Dendritic cell treated with granulocyte-macrophage colony-stimulating factor and Interleukin-4, amounts not matched to agents 40 ng/mL and 50 ng/mL, for 4 days (primary cell): Measurements from ENCODE around the gene ME1.
"Not testable (repeated sequence)": the region's sequence is repeated elsewhere in the genome, so short reads cannot be mapped to it uniquely, and the experiment has no call there.

ENCODE experiments used
- H3K27ac Mint-ChIP-seq: one replicate; pipeline ENCODE4 v1.8.0; 2022; ENCODE audit warnings: mild to moderate bottlenecking, mixed read lengths
- H3K27me3 Mint-ChIP-seq: one replicate; pipeline ENCODE4 v1.8.0; 2022; ENCODE audit warnings: mild to moderate bottlenecking, mixed read lengths
- H3K36me3 Mint-ChIP-seq: one replicate; pipeline ENCODE4 v1.8.0; 2022; ENCODE audit warnings: low read depth, mixed read lengths
- H3K4me1 Mint-ChIP-seq: one replicate; pipeline ENCODE4 v1.8.0; 2022; ENCODE audit warnings: low read depth, mixed read lengths
- H3K4me3 Mint-ChIP-seq: one replicate; pipeline ENCODE4 v1.8.0; 2022; ENCODE audit warnings: mild to moderate bottlenecking, moderate library complexity, mixed read lengths
- H3K9me3 Mint-ChIP-seq: one replicate; pipeline ENCODE4 v1.8.0; 2022; ENCODE audit warnings: mixed read lengths
- intact Hi-C: fragments of 100-400 bp; cut with micrococcal nuclease; formaldehyde crosslinking; loops from one replicate; pipeline ENCODE4 v1.15.0; 2022

Gene ME1

DNA sequence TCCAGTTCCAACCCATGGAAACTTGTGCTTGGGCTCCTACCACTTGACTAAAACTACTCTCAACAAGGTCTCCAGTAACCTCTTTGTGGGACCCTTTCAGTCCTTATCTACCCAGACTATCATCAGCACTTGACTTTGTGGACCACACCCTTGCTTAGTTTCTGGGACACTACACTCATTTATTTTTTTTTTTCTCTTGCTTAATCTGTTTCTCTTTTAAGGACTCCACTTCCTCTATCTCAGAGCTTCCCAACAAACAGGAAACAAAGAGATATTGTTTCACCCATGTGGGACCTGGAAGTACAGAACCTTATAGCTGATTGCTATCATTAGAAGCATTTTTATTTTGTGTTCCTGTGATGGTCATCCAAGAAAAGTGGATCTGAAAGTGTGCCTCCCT, 28.8 kb upstream of the ME1 start:
- Mint-ChIP-seq H3K27me3 (peaks cover 4% of the 10 kb centered on the region), H3K4me1 (peaks cover 25% of the 10 kb centered on the region), H3K9me3 (no peaks in the 10 kb centered on the region), H3K36me3 (peaks cover 6% of the 10 kb centered on the region), H3K4me3 (no peak overlapping the region), H3K27ac (peak overlapping the region; percentile 69)
- intact Hi-C loops: no loop called here

DNA sequence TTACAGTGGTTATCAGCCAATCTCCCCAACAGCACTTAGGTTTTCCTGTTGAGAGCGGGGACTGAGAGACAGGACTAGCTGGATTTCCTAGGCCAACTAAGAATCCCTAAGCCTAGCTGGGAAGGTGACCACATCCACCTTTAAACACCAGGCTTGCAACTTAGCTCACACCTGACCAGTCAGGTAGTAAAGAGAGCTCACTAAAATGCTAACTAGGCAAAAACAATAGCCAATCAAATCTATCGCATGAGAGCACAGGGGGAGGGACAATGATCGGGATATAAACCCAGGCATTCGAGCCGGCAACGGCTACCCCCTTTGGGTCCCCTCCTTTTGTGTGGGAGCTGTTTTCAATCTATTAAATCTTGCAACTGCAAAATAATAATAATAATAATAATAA, 19.2 kb upstream of the ME1 start:
- H3K9me3 Mint-ChIP-seq, intact Hi-C loops, H3K4me3 Mint-ChIP-seq, H3K36me3 Mint-ChIP-seq, H3K27ac Mint-ChIP-seq: not testable (repeated sequence)
- Mint-ChIP-seq H3K27me3 (peaks cover 58% of the 10 kb centered on the region), H3K4me1 (peaks cover 11% of the 10 kb centered on the region)

DNA sequence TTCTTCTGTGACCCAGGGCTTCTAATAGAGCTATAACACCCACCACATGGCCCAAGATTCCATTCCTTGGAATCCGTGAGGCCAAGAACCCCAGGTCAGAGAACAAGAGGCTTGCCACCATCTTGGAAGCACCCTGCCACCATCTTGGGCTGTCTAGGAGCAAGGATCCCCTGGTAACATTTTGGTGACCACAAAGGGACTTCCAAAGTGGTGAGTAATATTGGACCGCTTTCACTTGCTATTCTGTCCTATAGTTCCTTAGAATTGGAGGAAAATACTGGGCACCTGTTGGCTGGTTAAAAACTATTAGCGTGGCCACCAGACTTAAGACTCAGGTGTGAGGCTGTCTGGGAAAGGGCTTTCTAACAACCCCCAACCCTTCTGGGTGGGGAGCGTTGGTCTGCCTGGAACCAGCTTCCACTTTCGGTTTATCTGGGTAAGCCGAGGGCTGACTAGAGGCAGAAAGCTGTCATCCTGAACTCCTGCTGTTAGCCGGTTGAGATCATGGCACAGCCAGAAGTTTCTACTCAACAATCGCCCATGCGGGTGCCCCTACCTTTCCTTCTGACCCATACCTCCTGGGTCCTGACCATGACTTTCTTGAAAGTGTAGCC, 13.3 kb upstream of the ME1 start:
- peaks cover 31% of the 10 kb centered on the region for H3K4me1 Mint-ChIP-seq
- H3K27me3 Mint-ChIP-seq: peaks cover 43% of the 10 kb centered on the region
- H3K27ac Mint-ChIP-seq, H3K4me3 Mint-ChIP-seq, intact Hi-C loops, H3K36me3 Mint-ChIP-seq, H3K9me3 Mint-ChIP-seq: not testable (repeated sequence)

- no peaks in the 10 kb centered on the region for H3K36me3 Mint-ChIP-seq
- no peak overlapping the region for H3K4me3 Mint-ChIP-seq
- peaks cover 33% of the 10 kb centered on the region for H3K4me1 Mint-ChIP-seq
- no peaks in the 10 kb centered on the region for H3K9me3 Mint-ChIP-seq
- H3K27ac Mint-ChIP-seq: no peak overlapping the region
- peaks cover 43% of the 10 kb centered on the region for H3K27me3 Mint-ChIP-seq
- intact Hi-C loops: no loop called here
Observed at GRCh38 chr6:83443516-83443915, 12.7 kb upstream of the ME1 start.

- Mint-ChIP-seq H3K27ac (no peak overlapping the region), H3K4me3 (no peak overlapping the region), H3K4me1 (peaks cover 33% of the 10 kb centered on the region), H3K9me3 (no peaks in the 10 kb centered on the region), H3K27me3 (peaks cover 42% of the 10 kb centered on the region), H3K36me3 (no peaks in the 10 kb centered on the region)
- intact Hi-C loops: no loop called here
Observed at GRCh38 chr6:83442752-83443151, 11.9 kb upstream of the ME1 start.

- intact Hi-C loops: no loop called here
- H3K4me1 Mint-ChIP-seq: peaks cover 31% of the 10 kb centered on the region
- H3K4me3 Mint-ChIP-seq: no peak overlapping the region
- H3K9me3 Mint-ChIP-seq: no peaks in the 10 kb centered on the region
- H3K36me3 Mint-ChIP-seq: no peaks in the 10 kb centered on the region
- H3K27me3 Mint-ChIP-seq: peaks cover 33% of the 10 kb centered on the region
- H3K27ac Mint-ChIP-seq: no peak overlapping the region
Observed at GRCh38 chr6:83439201-83439600, 8.3 kb upstream of the ME1 start.

DNA sequence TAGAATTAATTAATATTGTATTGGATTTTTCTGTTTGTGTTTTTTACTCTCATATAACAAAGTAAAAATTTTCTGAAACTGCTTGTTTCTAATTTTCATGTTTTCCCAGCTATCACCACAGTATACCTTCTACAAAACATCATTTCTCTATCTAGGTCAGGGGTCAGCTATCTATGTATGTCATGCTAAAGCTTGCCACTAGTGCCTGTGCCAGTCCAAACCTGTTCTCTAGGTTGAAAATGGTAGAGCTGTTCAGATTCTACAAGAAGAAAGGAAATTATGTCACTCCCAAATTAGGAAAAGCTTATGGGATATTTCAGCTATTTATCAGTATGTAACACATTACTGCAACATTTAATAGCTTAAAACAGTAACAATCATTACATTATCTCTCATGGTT, 5.8 kb upstream of the ME1 start:
- Mint-ChIP-seq H3K4me1 (peaks cover 21% of the 10 kb centered on the region), H3K36me3 (no peaks in the 10 kb centered on the region), H3K27me3 (peaks cover 29% of the 10 kb centered on the region), H3K27ac (no peak overlapping the region), H3K4me3 (no peak overlapping the region), H3K9me3 (no peaks in the 10 kb centered on the region)
- intact Hi-C loops: no loop called here

DNA sequence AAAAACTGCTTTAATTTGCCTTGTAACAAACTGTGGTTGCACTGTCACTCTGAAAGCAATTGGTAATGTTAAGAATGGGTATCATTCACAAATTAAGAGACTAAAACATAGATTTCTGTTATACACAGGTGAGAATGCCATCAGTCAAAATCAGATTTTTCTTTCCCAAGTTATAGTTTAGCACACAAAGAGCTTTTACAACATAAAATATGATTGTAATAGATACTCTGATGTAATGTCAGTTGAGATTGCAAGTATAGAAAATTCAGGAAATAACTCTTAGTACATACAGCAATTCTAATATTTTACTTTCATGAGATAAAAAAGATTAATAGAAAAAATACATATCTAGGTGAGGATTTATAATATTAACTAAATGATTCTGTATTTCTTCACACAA, 2.3 kb upstream of the ME1 start:
- Mint-ChIP-seq H3K36me3 (peaks cover 18% of the 10 kb centered on the region), H3K4me1 (peaks cover 35% of the 10 kb centered on the region), H3K27me3 (peaks cover 22% of the 10 kb centered on the region), H3K4me3 (no peak overlapping the region), H3K9me3 (no peaks in the 10 kb centered on the region), H3K27ac (no peak overlapping the region)
- intact Hi-C loops: loop anchor here (5.0 kb wide), 1 partner anchor 1186 kb away; the partner anchor contains the start of gene IBTK

- peaks cover 18% of the 10 kb centered on the region for H3K36me3 Mint-ChIP-seq
- no peaks in the 10 kb centered on the region for H3K9me3 Mint-ChIP-seq
- H3K27ac Mint-ChIP-seq: no peak overlapping the region
- H3K4me3 Mint-ChIP-seq: no peak overlapping the region
- H3K27me3 Mint-ChIP-seq: peaks cover 21% of the 10 kb centered on the region
- H3K4me1 Mint-ChIP-seq: peaks cover 40% of the 10 kb centered on the region
- intact Hi-C loops: loop anchor here (5.0 kb wide), 1 partner anchor 1185 kb away; the partner anchor contains the start of gene IBTK
Observed at GRCh38 chr6:83432636-83433035, 1.8 kb upstream of the ME1 start.

- H3K4me3 Mint-ChIP-seq: no peak overlapping the region
- peak overlapping the region; percentile 92 for H3K27ac Mint-ChIP-seq
- peaks cover 12% of the 10 kb centered on the region for H3K27me3 Mint-ChIP-seq
- peaks cover 18% of the 10 kb centered on the region for H3K36me3 Mint-ChIP-seq
- H3K4me1 Mint-ChIP-seq: peaks cover 34% of the 10 kb centered on the region
- intact Hi-C loops: loop anchor here (5.0 kb wide), 1 partner anchor 1184 kb away; the partner anchor contains the start of gene IBTK
- H3K9me3 Mint-ChIP-seq: no peaks in the 10 kb centered on the region
Observed at GRCh38 chr6:83431545-83432155, 799 bp upstream of the ME1 start.

GRCh38 chr6:83429857-83430610, 817 bp downstream of the ME1 start:
- H3K36me3 Mint-ChIP-seq: peaks cover 34% of the 10 kb centered on the region
- intact Hi-C loops: loop anchor here (5.0 kb wide), 1 partner anchor 1183 kb away; the partner anchor contains the start of gene IBTK
- peak overlapping the region; percentile 92 for H3K27ac Mint-ChIP-seq
- peaks cover 8% of the 10 kb centered on the region for H3K27me3 Mint-ChIP-seq
- H3K4me1 Mint-ChIP-seq: peaks cover 34% of the 10 kb centered on the region
- H3K9me3 Mint-ChIP-seq: peaks cover 6% of the 10 kb centered on the region
- H3K4me3 Mint-ChIP-seq: peak overlapping the region; percentile 84

GRCh38 chr6:83429269-83429668, 1.6 kb downstream of the ME1 start:
- peaks cover 31% of the 10 kb centered on the region for H3K4me1 Mint-ChIP-seq
- peaks cover 8% of the 10 kb centered on the region for H3K27me3 Mint-ChIP-seq
- no peak overlapping the region for H3K4me3 Mint-ChIP-seq
- peaks cover 12% of the 10 kb centered on the region for H3K9me3 Mint-ChIP-seq
- intact Hi-C loops: no loop called here
- H3K27ac Mint-ChIP-seq: peak overlapping the region; percentile 92
- H3K36me3 Mint-ChIP-seq: peaks cover 42% of the 10 kb centered on the region

DNA sequence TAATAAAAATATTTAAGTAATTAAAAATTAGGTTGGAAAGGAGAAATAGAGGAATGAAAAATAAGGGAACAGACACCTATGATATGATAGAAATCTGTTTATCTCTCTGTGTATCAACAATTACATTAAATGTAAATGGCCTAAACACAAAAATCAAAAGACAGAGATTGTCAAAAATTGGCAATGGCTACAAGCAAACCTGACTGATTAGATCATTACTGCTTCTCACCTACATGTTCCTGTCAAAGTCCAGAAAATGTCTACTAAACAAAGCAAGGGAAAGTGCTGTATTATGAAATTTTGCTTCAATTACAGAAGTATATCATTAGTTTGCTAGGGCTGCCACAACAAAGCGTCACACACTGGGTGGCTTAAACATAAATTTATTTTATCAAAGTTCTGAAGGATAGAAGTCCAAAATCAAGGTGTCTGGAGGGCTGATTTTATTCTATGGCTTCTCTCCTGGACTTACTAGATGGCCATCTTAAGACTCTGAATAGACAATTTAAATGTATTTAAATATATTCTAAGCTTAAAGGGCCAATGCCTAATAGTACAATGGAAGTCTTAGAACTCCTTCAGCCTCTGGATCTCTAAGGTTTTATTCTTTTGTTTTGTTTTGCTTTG, 6.3 kb downstream of the ME1 start:
- Mint-ChIP-seq H3K4me3 (no peak overlapping the region), H3K4me1 (peaks cover 22% of the 10 kb centered on the region), H3K27me3 (peaks cover 5% of the 10 kb centered on the region), H3K36me3 (peaks cover 61% of the 10 kb centered on the region), H3K9me3 (peaks cover 12% of the 10 kb centered on the region), H3K27ac (no peak overlapping the region)
- intact Hi-C loops: no loop called here
